H54 (cell line): Measurements from ENCODE around the gene TRMT44.
A peak's percentile ranks its signal among the peaks of the same experiment; 100 is the strongest.

ENCODE experiments used
- DNase-seq: peaks from one replicate; pipeline ENCODE4 v3.0.0; 2011; ENCODE audit warnings: low spot score, mixed read lengths; ENCODE audit not compliant: insufficient read length
- FAIRE-seq: peaks from 3 replicates; lab custom pipeline; 2011; peaks lifted over from hg19 to GRCh38; lab: Jason Lieb, UNC
- POLR2A ChIP-seq: IDR thresholded peaks from 2 replicates; pipeline ENCODE4 v1.6.1; 2011; ENCODE audit warnings: low read depth, mild to moderate bottlenecking, low read length

TRMT44 gene

DNA sequence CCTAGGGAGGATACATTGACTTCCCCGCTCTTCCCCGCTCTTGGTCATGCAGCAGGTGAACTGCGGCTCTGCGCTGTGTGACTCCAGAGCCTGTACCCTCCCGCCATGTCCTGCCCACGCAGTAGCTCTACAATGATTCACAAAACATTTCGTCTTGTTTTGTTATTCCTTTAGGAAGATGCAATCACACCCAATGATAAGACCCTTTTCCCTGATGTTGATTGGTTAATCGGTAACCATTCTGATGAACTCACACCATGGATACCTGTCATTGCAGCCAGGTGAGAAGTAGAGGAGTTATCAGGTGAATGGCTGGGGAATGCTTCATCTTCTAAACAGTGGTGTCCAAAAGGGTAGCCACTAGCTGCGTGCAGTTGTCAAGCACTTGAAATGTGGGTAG, 23.2 kb downstream of the TRMT44 start:
- no peak for TF ChIP-seq POLR2A
- DNase-seq (no peak), FAIRE-seq (no peak)

GRCh38 chr4:8464381-8464780, 23.8 kb downstream of the TRMT44 start:
- FAIRE-seq (no peak), DNase-seq (no peak)
- no peak for TF ChIP-seq POLR2A

DNA sequence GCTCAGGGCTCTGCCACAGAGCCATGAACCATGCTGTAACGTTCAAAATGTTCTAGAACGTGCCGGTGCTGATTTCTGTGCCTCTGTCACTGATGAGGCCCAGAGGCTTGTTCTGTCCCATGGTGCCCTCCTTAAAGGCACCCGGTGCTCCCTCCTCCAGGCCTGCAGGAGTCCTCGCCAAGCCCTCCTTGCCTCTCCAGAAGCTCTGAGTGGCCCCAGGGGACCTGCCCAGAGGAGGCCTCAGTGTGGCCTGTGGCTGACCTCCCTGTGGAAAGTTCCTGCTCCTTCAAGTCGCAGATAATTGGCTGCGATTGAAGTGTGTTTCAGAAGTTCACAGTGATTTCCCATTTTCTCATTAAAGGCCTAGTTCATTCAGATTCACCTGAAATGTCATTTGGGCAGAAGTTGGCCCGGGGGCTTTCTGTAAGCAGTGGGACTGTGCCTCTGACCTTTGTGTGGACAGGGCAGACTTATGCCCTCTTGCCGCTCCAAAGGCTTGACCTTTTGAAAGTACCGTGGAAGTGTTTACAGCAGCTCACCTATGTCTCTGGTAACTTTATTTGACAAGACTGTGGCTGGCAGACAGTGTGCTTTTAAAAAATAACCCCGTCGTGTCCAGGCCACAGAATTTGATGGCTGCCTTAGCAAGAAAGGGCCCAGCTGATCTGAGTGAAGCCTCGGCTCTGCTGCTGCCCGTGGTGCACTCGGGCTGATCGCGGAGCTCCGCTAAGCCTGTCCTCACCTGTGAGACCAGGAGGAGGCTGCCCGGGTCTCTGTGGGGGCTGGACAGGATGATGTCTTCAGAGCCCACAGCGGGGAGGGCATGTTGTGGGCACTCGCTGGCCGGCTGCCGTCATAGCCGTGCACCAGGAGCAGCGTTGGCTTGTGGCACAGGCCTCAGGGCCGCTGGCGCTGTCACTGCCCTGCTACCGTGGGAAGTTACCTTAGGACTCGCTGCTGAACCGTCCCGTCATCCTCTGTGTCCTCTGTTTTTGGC, 25.3 kb downstream of the TRMT44 start:
- TF ChIP-seq POLR2A, result no peak
- FAIRE-seq, result no peak
- no peak for DNase-seq

DNA sequence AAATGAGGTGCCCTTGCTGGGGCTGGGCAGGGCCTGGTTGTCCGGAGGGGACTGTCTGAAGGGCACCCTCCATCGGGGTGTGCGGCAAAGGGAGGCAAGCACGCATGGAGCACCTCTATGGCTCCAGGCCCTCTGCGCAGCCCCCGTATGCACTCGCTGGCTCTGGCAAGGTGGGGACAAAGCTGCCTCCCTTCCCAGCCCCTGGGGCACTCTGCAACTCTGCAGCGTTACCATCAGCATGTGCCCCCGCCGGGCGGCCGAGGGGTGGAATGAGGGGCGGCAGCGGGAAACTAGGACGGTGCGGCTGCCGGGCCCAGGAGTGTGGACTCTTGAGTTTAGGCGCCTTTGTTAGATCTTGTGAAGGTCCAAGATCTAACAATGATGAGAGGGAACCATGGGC, 26.4 kb downstream of the TRMT44 start:
- no peak for FAIRE-seq
- TF ChIP-seq POLR2A, result no peak

DNA sequence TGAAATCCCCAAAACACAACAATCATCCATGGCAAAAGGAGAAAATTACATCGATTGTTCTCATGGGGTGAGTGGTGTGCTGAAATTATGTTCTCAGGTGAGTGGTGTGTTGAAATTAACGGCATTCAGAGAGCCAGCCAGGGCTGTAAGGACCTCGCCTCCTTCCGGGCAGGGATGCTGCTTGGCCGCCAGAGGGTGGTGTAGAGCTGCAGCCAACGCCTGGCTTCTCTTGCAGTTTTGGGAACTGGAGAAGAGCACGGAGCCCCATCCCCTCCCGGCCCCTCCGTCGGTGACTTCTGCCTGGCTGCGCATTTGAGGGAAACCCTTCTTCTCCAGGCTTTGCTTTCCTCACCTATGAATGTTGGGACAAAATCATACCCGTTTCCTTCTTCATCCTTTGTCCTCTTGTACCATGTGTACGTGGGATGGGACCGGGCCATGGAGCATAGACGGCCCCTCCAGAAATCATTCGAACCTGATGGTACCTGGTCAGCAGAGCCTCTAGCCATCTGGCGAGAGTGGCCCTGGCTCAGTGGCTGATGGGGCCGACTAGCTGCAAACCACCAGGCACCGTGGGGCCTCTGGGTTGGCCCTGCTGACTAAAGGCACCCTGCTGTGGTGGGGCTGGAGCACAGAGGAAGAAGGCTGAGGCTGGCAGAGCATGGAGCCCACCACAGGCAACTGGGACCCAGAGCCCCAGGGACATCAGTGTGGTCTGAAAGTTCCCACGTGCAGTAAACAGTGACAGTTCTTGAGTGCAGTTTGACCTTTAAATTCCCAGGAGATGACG, 28.4 kb downstream of the TRMT44 start:
- TF ChIP-seq POLR2A, result no peak
- DNase-seq (peak; percentile 47), FAIRE-seq (no peak)

More for the DNA sequence above, 26.4 kb downstream of the TRMT44 start:
- no peak for DNase-seq

- FAIRE-seq, result no peak
- TF ChIP-seq POLR2A, result no peak
- no peak for DNase-seq
Measured at GRCh38 chr4:8469550-8469949, 29.0 kb downstream of the TRMT44 start.

DNA sequence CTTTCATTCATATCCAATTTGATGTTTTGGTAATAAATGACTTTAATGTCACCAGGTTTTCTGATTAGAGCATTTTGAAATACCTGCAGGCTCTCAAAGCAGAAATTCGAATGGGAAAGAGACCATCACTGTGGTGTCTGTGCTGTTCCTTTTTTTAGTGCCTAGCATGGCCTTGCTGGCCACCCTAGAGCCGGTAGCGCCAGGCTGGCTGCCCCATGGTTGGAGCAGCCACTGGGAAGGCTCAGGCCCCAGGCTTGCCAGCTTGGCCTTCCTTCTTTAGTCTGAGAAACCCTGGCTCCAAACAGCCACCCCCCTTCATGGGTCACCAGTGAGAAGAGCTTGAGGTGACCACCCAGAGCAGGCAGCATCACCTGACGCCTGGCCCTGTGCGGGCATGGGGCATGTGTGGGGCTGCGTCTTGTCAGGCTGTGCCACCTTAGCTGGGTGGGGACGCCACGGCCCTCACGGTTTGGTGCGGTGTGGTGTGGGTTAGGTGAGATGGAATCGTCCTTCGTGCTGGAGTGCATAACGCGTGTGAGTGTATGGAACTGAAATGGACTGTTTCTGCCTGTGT, 30.0 kb downstream of the TRMT44 start:
- no peak for FAIRE-seq
- no peak for DNase-seq
- TF ChIP-seq POLR2A, result no peak

DNA sequence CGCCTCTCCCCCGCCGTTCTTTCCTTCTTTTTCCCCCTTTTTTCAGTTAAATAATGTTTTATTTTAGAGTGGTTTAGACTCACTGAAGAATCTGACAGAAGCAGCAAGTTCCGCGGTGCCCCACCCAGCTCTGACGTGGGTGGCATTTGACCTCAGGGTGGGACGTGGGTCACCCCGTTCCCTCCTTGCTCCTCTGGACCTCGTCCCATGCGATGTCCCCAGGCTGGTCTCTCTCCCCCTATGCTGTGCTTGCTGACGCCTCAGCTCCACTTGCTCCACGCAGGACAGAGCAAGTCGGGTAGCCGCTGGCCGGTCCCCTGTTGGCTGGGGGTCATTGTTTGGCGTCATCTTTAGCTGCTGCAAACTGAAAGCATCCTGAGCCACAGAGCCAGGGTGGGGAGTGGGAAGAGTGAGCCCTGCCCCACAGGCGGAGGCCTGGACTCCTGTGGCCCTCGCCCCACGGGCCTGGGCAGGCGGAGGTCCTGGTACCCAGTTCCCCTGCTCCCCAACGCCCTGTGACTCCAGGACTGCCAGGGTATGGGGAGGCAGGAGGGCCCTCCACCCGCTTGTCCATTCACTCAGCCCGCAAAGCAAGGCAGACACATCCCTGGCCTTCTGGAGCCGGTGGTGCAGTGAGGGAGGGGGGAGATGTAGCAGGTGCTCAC, 30.8 kb downstream of the TRMT44 start:
- no peak for TF ChIP-seq POLR2A
- DNase-seq, result no peak
- FAIRE-seq, result no peak

DNA sequence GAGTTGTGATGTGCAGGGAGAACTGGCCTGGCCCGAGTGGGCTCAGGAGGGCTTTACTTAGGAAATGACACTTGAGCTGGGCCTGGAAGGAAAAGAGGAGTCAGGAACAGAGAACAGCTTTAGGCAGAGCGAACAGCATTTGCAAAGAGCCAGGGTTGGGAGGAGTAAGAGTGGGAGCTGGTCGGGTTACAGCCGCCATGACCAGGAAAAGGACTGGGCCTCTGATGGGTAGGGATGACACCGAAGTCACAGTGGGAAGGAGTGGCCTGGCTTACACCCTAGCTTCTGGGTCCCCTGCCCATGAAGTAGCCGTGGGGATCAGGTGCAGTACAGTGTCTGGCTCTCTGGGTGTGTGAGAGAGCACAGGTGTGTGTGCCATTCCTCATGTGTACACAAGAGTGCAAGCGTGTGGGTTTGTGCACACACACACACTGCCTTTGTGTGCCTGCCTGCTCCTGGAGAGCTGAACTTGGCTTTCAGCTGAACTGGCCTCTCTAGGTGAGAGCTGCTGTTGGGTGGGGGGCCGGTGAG, 31.6 kb downstream of the TRMT44 start:
- TF ChIP-seq POLR2A, result no peak
- no peak for FAIRE-seq
- no peak for DNase-seq

GRCh38 chr4:8472689-8473197, 32.2 kb downstream of the TRMT44 start:
- DNase-seq, result peak; percentile 44
- FAIRE-seq, result no peak
- no peak for TF ChIP-seq POLR2A

GRCh38 chr4:8473198-8473919, 32.8 kb downstream of the TRMT44 start:
- no peak for FAIRE-seq

DNA sequence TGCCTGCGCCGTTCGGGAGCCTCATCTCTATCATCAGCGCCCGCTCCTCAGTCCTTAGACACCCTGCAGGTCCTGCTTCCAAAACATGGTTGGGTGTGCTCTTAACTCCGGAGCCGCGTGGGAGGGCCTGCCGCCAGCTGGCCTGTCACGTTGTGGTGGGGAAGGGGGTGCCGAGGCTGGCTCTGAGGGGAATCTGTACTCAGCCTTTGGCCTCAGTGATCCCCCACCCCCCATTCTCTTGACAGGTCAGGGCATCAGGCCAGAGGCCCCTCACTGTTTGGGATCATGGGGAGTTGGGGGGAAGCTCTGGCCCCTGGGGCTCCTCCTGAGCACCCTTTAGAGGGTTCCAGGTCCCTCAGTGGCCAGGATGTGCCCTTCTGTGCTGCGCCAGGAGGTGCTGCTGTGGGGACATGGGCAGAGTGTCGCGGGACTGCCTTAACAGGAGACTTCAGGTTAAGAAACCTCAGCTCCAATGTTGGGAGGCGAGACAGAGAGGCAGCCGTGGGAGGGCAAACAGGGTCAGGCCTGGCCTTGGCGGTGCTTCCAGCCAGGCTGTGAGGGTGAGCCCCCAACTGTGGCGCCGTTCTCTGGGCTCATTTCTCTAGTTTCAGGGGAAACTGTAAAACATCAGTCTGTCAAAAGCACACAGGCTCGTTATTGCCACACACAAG, 33.5 kb downstream of the TRMT44 start:
- TF ChIP-seq POLR2A, result no peak
- DNase-seq, result no peak
- no peak for FAIRE-seq

More at GRCh38 chr4:8473198-8473919, 32.8 kb downstream of the TRMT44 start:
- no peak for DNase-seq
- no peak for TF ChIP-seq POLR2A

DNA sequence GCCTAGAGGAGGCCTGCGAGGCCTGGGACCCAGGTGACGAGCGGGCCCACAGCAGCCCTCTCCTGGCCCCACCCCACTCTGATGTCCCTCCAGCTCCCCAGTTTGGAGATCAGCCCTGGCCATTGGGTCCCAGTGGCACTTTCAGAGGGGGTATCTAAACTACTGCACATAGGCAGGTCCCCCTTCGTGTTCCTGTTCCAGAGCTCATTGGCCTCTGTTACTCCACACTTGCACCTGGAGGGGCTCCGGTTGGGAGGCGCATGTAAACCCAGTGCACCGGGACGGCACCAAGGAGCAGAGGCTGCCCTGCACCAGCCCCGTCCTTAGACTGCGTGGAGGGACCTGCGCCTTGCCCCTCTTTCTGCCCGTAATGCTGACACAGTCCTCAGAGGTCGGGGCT, 34.3 kb downstream of the TRMT44 start:
- FAIRE-seq, result no peak
- TF ChIP-seq POLR2A, result no peak

More for the DNA sequence above, 34.3 kb downstream of the TRMT44 start:
- DNase-seq, result no peak
